HepG2 (cell line): ENCODE measurements around the gene LRRC34. TPM values are rescaled to one million over a fixed set of nuclear protein-coding genes. Genes with fewer than 3 reads are reported as not detected.

Source experiments
- AGO2 ChIP-seq: fragments of 200-400 bp; formaldehyde crosslinking; optimal IDR thresholded peaks from 2 replicates; pipeline ENCODE3; 2017; ENCODE audit warnings: mild to moderate bottlenecking, low read depth, low read length, moderate library complexity
- DPF2 ChIP-seq: sonication (generic); formaldehyde crosslinking; IDR thresholded peaks from 2 replicates; pipeline ENCODE4 v1.4.0; 2020; ENCODE audit warnings: mild to moderate bottlenecking, low read depth, missing genetic modification reagents, borderline replicate concordance
- GABPA ChIP-seq, 2 experiments: IDR thresholded peaks; 2 replicates each; pipeline ENCODE4 v1.6.1; 2011 to 2016; ENCODE audit warnings: low read depth in 2 of 2, low read length in 1 of 2, missing biosample characterization in 1 of 2, missing genetic modification characterization in 1 of 2
- HES4 ChIP-seq: sonication (generic); formaldehyde crosslinking; IDR thresholded peaks from 2 replicates; pipeline ENCODE4 v1.9.0; 2021; ENCODE audit warnings: mild to moderate bottlenecking, missing genetic modification reagents, borderline replicate concordance
- HOXA3 ChIP-seq: sonication (generic); formaldehyde crosslinking; IDR thresholded peaks from 2 replicates; pipeline ENCODE4 v1.5.0; 2020; ENCODE audit warnings: missing genetic modification reagents
- JARID2 ChIP-seq: sonication (generic); formaldehyde crosslinking; IDR thresholded peaks from 2 replicates; pipeline ENCODE4 v1.8.1; 2023; ENCODE audit warnings: missing genetic modification reagents, inconsistent platforms; ENCODE audit not compliant: insufficient replicate concordance
- MLLT10 ChIP-seq: sonication (generic); formaldehyde crosslinking; IDR thresholded peaks from 2 replicates; pipeline ENCODE4 v1.4.0; 2020; ENCODE audit warnings: missing genetic modification reagents
- NR2F1 ChIP-seq, 2 experiments: fragments of 450-650 bp in 1 of 2; formaldehyde crosslinking in 1 of 2; IDR thresholded peaks; 2 replicates each; pipeline versions ENCODE4 v1.5.0 to v1.6.1; 2016 to 2020; ENCODE audit warnings: mild to moderate bottlenecking in 1 of 2, missing compliant biosample characterization in 1 of 2, missing genetic modification reagents in 1 of 2, moderate library complexity in 1 of 2
- PCBP2 ChIP-seq: fragments of 200-400 bp; formaldehyde crosslinking; optimal IDR thresholded peaks from 2 replicates; pipeline ENCODE3; 2018; ENCODE audit warnings: low read length, low read depth; ENCODE audit not compliant: poor library complexity, severe bottlenecking
- POLR2G ChIP-seq: fragments of 200-400 bp; formaldehyde crosslinking; IDR thresholded peaks from 2 replicates; pipeline ENCODE4 v1.6.1; 2018; ENCODE audit warnings: mild to moderate bottlenecking, low read depth, low read length, moderate library complexity
- ZFAT ChIP-seq: sonication (generic); formaldehyde crosslinking; conservative IDR thresholded peaks from 2 replicates; pipeline ENCODE4 v1.8.1; 2023; ENCODE audit warnings: missing genetic modification reagents, inconsistent platforms
- ZNF326 ChIP-seq: sonication (generic); formaldehyde crosslinking; IDR thresholded peaks from 2 replicates; pipeline ENCODE4 v1.4.0; 2020; ENCODE audit warnings: missing genetic modification reagents, borderline replicate concordance
- ZNF567 ChIP-seq: sonication (generic); formaldehyde crosslinking; IDR thresholded peaks from 2 replicates; pipeline ENCODE4 v1.8.1; 2023; ENCODE audit warnings: mild to moderate bottlenecking, missing genetic modification reagents, borderline replicate concordance
- ZNF607 ChIP-seq: sonication (generic); formaldehyde crosslinking; IDR thresholded peaks from 2 replicates; pipeline ENCODE4 v1.5.1; 2020; ENCODE audit warnings: missing genetic modification reagents, mild to moderate bottlenecking, borderline replicate concordance
- polyA plus RNA-seq, 8 experiments: library from polyadenylated mRNA; depleted of rRNA in 3 of 8; stranded (reverse) in 7 of 8; unstranded in 1 of 8; fragments of >200 nt; fragmentation: Illumina TruSeq in 4 of 8; extraction: Trizol in 4 of 8; gene quantifications; 2 replicates each; pipeline versions ENCODE4 v1.2.1 to v1.2.3, GENCODE V29; 2011 to 2016; ENCODE audit warnings: low read depth in 4 of 8, missing spikeins in 1 of 8, mixed read lengths in 1 of 8; ENCODE audit not compliant: insufficient read depth in 1 of 8
- total RNA-seq, 5 experiments: library from RNA; depleted of rRNA; stranded (reverse); fragments of >200 nt; fragmentation: Illumina TruSeq; extraction: Trizol; gene quantifications; 2 replicates each; pipeline ENCODE4 v1.2.3, GENCODE V29; 2016; ENCODE audit warnings: low read depth in 1 of 5
- TF ChIP-seq, protein P1 (sequence below): sonication (generic); formaldehyde crosslinking; IDR thresholded peaks from 2 replicates; pipeline ENCODE4; 2020; ENCODE audit warnings: missing genetic modification reagents, mild to moderate bottlenecking, borderline replicate concordance
- TF ChIP-seq, protein P2 (sequence below): IDR thresholded peaks from 2 replicates; pipeline ENCODE4 v1.6.1; 2016; ENCODE audit warnings: missing compliant biosample characterization, missing genetic modification reagents, borderline replicate concordance
- TF ChIP-seq, protein P3 (sequence below): sonication (generic); formaldehyde crosslinking; IDR thresholded peaks from 2 replicates; pipeline ENCODE4 v1.4.0; 2020; ENCODE audit warnings: missing genetic modification reagents
- TF ChIP-seq, protein P4 (sequence below): sonication (generic); formaldehyde crosslinking; IDR thresholded peaks from 2 replicates; pipeline ENCODE4 v1.5.1; 2020; ENCODE audit warnings: missing genetic modification reagents, mild to moderate bottlenecking, borderline replicate concordance

The LRRC34 gene
- total and polyA plus RNA-seq, 2 of the 13 experiments (the other 11 are each of a cell fraction or from before 2014, with no cell fraction given): not detected

DNA sequence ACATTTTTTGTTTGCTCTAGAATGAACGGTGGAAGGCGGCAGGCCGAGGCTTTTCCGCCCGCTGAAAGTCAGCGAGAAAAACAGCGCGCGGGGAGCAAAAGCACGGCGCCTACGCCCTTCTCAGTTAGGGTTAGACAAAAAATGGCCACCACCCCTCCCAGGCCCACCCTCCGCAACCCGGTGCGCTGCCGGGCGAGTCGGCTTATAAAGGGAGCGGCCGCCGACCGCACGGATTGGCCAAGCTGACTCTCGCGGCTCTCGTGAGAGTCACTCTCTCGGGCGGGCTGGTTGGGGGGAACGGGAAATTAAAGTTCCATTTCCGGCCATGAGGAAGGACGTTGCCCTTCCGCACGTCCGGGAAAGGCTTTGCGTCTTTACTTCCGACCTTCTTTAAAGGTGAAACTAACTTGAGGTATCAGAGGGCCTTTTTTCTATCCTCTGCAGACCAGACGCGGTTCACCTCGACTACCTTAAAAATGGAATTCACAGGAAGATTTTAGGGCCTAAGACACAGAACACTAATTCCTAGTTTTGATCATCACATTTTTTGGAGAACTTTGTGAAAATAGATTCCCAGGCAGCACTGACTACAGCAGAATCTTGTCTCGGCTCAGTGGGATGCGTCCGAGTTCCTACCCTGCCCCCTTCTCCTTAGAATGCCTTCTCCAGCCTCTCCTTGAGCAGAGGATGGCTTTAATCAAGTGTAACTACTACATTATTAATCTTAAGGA, 47.7 kb downstream of the LRRC34 start, which contains the start of gene TERC (continued):
- TF ChIP-seq, protein P1, sequence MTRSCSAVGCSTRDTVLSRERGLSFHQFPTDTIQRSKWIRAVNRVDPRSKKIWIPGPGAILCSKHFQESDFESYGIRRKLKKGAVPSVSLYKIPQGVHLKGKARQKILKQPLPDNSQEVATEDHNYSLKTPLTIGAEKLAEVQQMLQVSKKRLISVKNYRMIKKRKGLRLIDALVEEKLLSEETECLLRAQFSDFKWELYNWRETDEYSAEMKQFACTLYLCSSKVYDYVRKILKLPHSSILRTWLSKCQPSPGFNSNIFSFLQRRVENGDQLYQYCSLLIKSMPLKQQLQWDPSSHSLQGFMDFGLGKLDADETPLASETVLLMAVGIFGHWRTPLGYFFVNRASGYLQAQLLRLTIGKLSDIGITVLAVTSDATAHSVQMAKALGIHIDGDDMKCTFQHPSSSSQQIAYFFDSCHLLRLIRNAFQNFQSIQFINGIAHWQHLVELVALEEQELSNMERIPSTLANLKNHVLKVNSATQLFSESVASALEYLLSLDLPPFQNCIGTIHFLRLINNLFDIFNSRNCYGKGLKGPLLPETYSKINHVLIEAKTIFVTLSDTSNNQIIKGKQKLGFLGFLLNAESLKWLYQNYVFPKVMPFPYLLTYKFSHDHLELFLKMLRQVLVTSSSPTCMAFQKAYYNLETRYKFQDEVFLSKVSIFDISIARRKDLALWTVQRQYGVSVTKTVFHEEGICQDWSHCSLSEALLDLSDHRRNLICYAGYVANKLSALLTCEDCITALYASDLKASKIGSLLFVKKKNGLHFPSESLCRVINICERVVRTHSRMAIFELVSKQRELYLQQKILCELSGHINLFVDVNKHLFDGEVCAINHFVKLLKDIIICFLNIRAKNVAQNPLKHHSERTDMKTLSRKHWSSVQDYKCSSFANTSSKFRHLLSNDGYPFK (CRISPR knock-in tag): 0 out of 2 replicates have a peak, but pooled peaks have one; percentile 7
- TF ChIP-seq ZNF607 (CRISPR knock-in tag): 0 out of 2 replicates have a peak, but pooled peaks have one; percentile 7
- no peak for TF ChIP-seq MLLT10 (CRISPR knock-in tag)
- no peak for TF ChIP-seq HES4 (CRISPR knock-in tag)
- peak; percentile 73 for TF ChIP-seq AGO2
- TF ChIP-seq NR2F1 (CRISPR knock-in tag; IDR thresholded peaks at IDR 0.05): no peak
- TF ChIP-seq, protein P2, sequence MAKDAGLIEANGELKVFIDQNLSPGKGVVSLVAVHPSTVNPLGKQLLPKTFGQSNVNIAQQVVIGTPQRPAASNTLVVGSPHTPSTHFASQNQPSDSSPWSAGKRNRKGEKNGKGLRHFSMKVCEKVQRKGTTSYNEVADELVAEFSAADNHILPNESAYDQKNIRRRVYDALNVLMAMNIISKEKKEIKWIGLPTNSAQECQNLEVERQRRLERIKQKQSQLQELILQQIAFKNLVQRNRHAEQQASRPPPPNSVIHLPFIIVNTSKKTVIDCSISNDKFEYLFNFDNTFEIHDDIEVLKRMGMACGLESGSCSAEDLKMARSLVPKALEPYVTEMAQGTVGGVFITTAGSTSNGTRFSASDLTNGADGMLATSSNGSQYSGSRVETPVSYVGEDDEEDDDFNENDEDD (CRISPR knock-in tag): peak; percentile 19; the same call in 1 of the 2 replicates
- peak; percentile 95 for TF ChIP-seq POLR2G
- TF ChIP-seq, protein P3, sequence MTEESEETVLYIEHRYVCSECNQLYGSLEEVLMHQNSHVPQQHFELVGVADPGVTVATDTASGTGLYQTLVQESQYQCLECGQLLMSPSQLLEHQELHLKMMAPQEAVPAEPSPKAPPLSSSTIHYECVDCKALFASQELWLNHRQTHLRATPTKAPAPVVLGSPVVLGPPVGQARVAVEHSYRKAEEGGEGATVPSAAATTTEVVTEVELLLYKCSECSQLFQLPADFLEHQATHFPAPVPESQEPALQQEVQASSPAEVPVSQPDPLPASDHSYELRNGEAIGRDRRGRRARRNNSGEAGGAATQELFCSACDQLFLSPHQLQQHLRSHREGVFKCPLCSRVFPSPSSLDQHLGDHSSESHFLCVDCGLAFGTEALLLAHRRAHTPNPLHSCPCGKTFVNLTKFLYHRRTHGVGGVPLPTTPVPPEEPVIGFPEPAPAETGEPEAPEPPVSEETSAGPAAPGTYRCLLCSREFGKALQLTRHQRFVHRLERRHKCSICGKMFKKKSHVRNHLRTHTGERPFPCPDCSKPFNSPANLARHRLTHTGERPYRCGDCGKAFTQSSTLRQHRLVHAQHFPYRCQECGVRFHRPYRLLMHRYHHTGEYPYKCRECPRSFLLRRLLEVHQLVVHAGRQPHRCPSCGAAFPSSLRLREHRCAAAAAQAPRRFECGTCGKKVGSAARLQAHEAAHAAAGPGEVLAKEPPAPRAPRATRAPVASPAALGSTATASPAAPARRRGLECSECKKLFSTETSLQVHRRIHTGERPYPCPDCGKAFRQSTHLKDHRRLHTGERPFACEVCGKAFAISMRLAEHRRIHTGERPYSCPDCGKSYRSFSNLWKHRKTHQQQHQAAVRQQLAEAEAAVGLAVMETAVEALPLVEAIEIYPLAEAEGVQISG: peak; percentile 63
- TF ChIP-seq ZNF326 (CRISPR knock-in tag): no peak
- TF ChIP-seq JARID2 (CRISPR knock-in tag): no peak
- no peak for TF ChIP-seq DPF2 (CRISPR knock-in tag)
- peak; percentile 74 for TF ChIP-seq HOXA3 (CRISPR knock-in tag)
- TF ChIP-seq, protein P4, sequence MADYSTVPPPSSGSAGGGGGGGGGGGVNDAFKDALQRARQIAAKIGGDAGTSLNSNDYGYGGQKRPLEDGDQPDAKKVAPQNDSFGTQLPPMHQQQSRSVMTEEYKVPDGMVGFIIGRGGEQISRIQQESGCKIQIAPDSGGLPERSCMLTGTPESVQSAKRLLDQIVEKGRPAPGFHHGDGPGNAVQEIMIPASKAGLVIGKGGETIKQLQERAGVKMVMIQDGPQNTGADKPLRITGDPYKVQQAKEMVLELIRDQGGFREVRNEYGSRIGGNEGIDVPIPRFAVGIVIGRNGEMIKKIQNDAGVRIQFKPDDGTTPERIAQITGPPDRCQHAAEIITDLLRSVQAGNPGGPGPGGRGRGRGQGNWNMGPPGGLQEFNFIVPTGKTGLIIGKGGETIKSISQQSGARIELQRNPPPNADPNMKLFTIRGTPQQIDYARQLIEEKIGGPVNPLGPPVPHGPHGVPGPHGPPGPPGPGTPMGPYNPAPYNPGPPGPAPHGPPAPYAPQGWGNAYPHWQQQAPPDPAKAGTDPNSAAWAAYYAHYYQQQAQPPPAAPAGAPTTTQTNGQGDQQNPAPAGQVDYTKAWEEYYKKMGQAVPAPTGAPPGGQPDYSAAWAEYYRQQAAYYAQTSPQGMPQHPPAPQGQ (CRISPR knock-in tag): no peak
- TF ChIP-seq GABPA (IDR thresholded peaks at IDR 0.05; ENCODE audit: low read depth, low read length): peak; percentile 65
- peak; percentile 93 for TF ChIP-seq GABPA (CRISPR knock-in tag; IDR thresholded peaks at IDR 0.05; ENCODE audit: low read depth)
- no peak for TF ChIP-seq PCBP2
- no peak for TF ChIP-seq ZFAT (CRISPR knock-in tag)
- TF ChIP-seq ZNF567 (CRISPR knock-in tag): no peak
